Stomach (tissue), 9 donors: Measurements from ENCODE around the gene OSBPL9. TPM values are rescaled to one million over a fixed set of nuclear protein-coding genes. Genes with fewer than 3 reads are reported as not detected.

Experiments
- DNase-seq, 2 donors: peaks; one replicate each; pipeline versions ENCODE4 v3.0.0 to v3.0.0-alpha.2; 2013 to 2019
- H3K27ac ChIP-seq, 5 donors: fragments of 200-600 bp in 4 of 5; sonication (generic) in 4 of 5; one replicate each; pipeline ENCODE4 v1.5.1; 2013 to 2019; ENCODE audit warnings: mild to moderate bottlenecking in 1 of 5, moderate library complexity in 1 of 5
- H3K27me3 ChIP-seq, 3 donors: fragments of 200-600 bp; sonication (generic); one replicate each; pipeline ENCODE4 v1.5.1; 2017 to 2019; ENCODE audit warnings: mixed run types in 1 of 3
- H3K36me3 ChIP-seq, 4 donors: fragments of 200-600 bp; sonication (generic); 1 replicate in 3 of 4; 2 replicates in 1 of 4; pipeline ENCODE4 v1.5.1; 2016 to 2019
- H3K4me1 ChIP-seq, 4 donors: fragments of 200-600 bp; sonication (generic); one replicate each; pipeline ENCODE4 v1.5.1; 2016 to 2019
- H3K4me3 ChIP-seq, 4 donors: fragments of 200-600 bp; sonication (generic) in 3 of 4; one replicate each; pipeline ENCODE4 v1.5.1; 2016 to 2019; ENCODE audit warnings: mild to moderate bottlenecking in 1 of 4
- H3K9me3 ChIP-seq, 4 donors: fragments of 200-600 bp; sonication (generic); one replicate each; pipeline ENCODE4 v1.5.1; 2016 to 2019
- CTCF ChIP-seq, 7 experiments: fragments of 450-650 bp in 4 of 7; fragments of 200-600 bp in 3 of 7; sonication (generic) in 3 of 7; IDR thresholded peaks; one replicate each; pipeline ENCODE4 v1.5.1; 2016 to 2019; ENCODE audit warnings: antibody characterized with exemption in 7 of 7, control low read depth in 2 of 7, mild to moderate bottlenecking in 1 of 7
- EP300 ChIP-seq: sonication (generic); formaldehyde crosslinking; IDR thresholded peaks from one replicate; pipeline ENCODE4 v1.6.1; 2017; ENCODE audit warnings: antibody characterized with exemption
- POLR2A ChIP-seq, 4 donors: fragments of 450-650 bp; IDR thresholded peaks; one replicate each; pipeline ENCODE4 v1.6.1; 2016; ENCODE audit warnings: antibody characterized with exemption in 4 of 4, control low read depth in 2 of 4, mild to moderate bottlenecking in 1 of 4, moderate library complexity in 1 of 4
- POLR2AphosphoS5 ChIP-seq, 3 donors: sonication (generic); formaldehyde crosslinking; IDR thresholded peaks; one replicate each; pipeline ENCODE4 v1.6.1; 2016; ENCODE audit warnings: antibody characterized with exemption in 3 of 3
- WGBS, 5 donors: extraction: QIAGEN DNeasy Blood & Tissue Kit in 3 of 5; methylation state at CpG; one replicate each; pipeline versions ENCODE4 v1.1.5 to v1.1.7; 2013 to 2018; 5-methylcytosine and 5-hydroxymethylcytosine counted together
- intact Hi-C: fragments of 100-400 bp; cut with DNase I; formaldehyde crosslinking; loops from one replicate; pipeline ENCODE4 v1.15.1; 2023; ENCODE audit warnings: low total_unique reads
- polyA plus RNA-seq, 3 donors: library from polyadenylated mRNA; stranded (reverse); fragments of 200-250 nt; gene quantifications; one replicate each; pipeline ENCODE4 v1.2.3, GENCODE V29; 2013
- total RNA-seq, 5 donors: library from RNA; depleted of rRNA; stranded (reverse); fragments of >200 nt; gene quantifications; one replicate each; pipeline versions ENCODE4 v1.1.0 to v1.2.3, GENCODE V29; 2014 to 2016
- donor health status: healthy with polysubstance abuse.
- donor health status: Bipolar disorder and iron deficiency.
- donor health status: healthy.

Gene OSBPL9
- total and polyA plus RNA-seq, 8 donors: 29.8 to 461 (median 109) TPM

GRCh38 chr1:51666478-51666877 lies 49.6 kb downstream of the OSBPL9 start:
- H3K27me3 ChIP-seq: no peaks in the 10 kb centered on the region
- intact Hi-C loops: no loop called here
- H3K27ac ChIP-seq: no peak overlapping the region
- no peaks in the 10 kb centered on the region for H3K9me3 ChIP-seq
- WGBS, 5 donors: 72 to 95% (median 86%) methylated on average over 2 of the region's 2 CpGs
- no peaks in the 10 kb centered on the region for H3K36me3 ChIP-seq
- DNase-seq: no peak
- peaks cover 9 to 79% (median 45%) of the 10 kb centered on the region in 4 donors for H3K4me1 ChIP-seq
- H3K4me3 ChIP-seq: no peak overlapping the region
- TF ChIP-seq POLR2A (IDR thresholded peaks at IDR 0.05) (no peak), EP300 (no peak), POLR2AphosphoS5 (IDR thresholded peaks at IDR 0.05) (no peak), CTCF (IDR thresholded peaks at IDR 0.05) (no peak)

GRCh38 chr1:51667561-51667960 lies 50.7 kb downstream of the OSBPL9 start:
- WGBS, 5 donors: 78 to 94% (median 91%) methylated on average over 2 of the region's 2 CpGs
- H3K4me1 ChIP-seq: peaks cover 9 to 82% (median 47%) of the 10 kb centered on the region in 4 donors
- no peaks in the 10 kb centered on the region for H3K27me3 ChIP-seq
- no peak overlapping the region for H3K4me3 ChIP-seq
- no peak overlapping the region for H3K27ac ChIP-seq
- no peak for DNase-seq
- intact Hi-C loops: no loop called here
- TF ChIP-seq CTCF (IDR thresholded peaks at IDR 0.05): no peak
- no peak for TF ChIP-seq EP300
- TF ChIP-seq POLR2AphosphoS5 (IDR thresholded peaks at IDR 0.05): no peak
- no peak for TF ChIP-seq POLR2A (IDR thresholded peaks at IDR 0.05)
- H3K36me3 ChIP-seq: no peaks in the 10 kb centered on the region
- H3K9me3 ChIP-seq: no peaks in the 10 kb centered on the region

- Histone ChIP-seq H3K36me3 (no peaks in the 10 kb centered on the region), H3K27ac (peak overlapping the region in 1 of 5 donors; percentile 16)
Measured at GRCh38 chr1:51669272-51669671, 52.4 kb downstream of the OSBPL9 start.

GRCh38 chr1:51669816-51670215 lies 52.9 kb downstream of the OSBPL9 start:
- WGBS, 5 donors: 82 to 95% (median 94%) methylated on average over 2 of the region's 2 CpGs
- DNase-seq: no peak
- Histone ChIP-seq H3K27me3 (no peaks in the 10 kb centered on the region), H3K9me3 (no peaks in the 10 kb centered on the region), H3K36me3 (no peaks in the 10 kb centered on the region), H3K4me3 (no peak overlapping the region), H3K27ac (no peak overlapping the region), H3K4me1 (peaks cover 3 to 67% (median 39%) of the 10 kb centered on the region in 4 donors)
- intact Hi-C loops: no loop called here
- TF ChIP-seq EP300 (no peak), POLR2A (IDR thresholded peaks at IDR 0.05) (no peak), POLR2AphosphoS5 (IDR thresholded peaks at IDR 0.05) (no peak), CTCF (IDR thresholded peaks at IDR 0.05) (no peak)

More at GRCh38 chr1:51669272-51669671, 52.4 kb downstream of the OSBPL9 start:
- H3K4me3 ChIP-seq: no peak overlapping the region
- H3K4me1 ChIP-seq: peaks cover 7 to 72% (median 44%) of the 10 kb centered on the region in 4 donors
- no peaks in the 10 kb centered on the region for H3K27me3 ChIP-seq
- WGBS, 5 donors: 43 to 72% (median 64%) methylated on average over 4 of the region's 4 CpGs
- intact Hi-C loops: no loop called here
- no peaks in the 10 kb centered on the region for H3K9me3 ChIP-seq
- no peak for TF ChIP-seq CTCF (IDR thresholded peaks at IDR 0.05)
- no peak for TF ChIP-seq POLR2AphosphoS5 (IDR thresholded peaks at IDR 0.05)
- no peak for TF ChIP-seq POLR2A (IDR thresholded peaks at IDR 0.05)
- no peak for TF ChIP-seq EP300
- DNase-seq: no peak
